Spleen (tissue), 7 donors: ENCODE results near the gene CALM3.

ENCODE experiments used
- CTCF ChIP-seq, 11 experiments: fragments of 200-600 bp in 7 of 11; fragments of 450-650 bp in 4 of 11; sonication (generic) in 4 of 11; IDR thresholded peaks in 8 of 11; conservative IDR thresholded peaks in 3 of 11; 1 replicate in 7 of 11; 2 replicates in 4 of 11; pipeline versions ENCODE4 v1.4.0 to v1.8.0; 2016 to 2021; ENCODE audit warnings: antibody characterized with exemption in 11 of 11, inconsistent platforms in 4 of 11, mild to moderate bottlenecking in 1 of 11
- POLR2A ChIP-seq, 3 donors: fragments of 450-650 bp; IDR thresholded peaks; one replicate each; pipeline ENCODE4 v1.5.1; 2017; ENCODE audit warnings: antibody characterized with exemption in 3 of 3, mild to moderate bottlenecking in 1 of 3
- donor health status: DM: no; HTN: no; CAD: no; lungs with moderate emphysema.
- donor health status: DM: no; HTN: no; CAD: no.
- donor health status: DM: no; HTN: no; CAD: no.

GRCh38 chr19:46613525-46613924, 12.4 kb downstream of the CALM3 start:
- TF ChIP-seq CTCF (IDR thresholded peaks at IDR 0.05 in 8 of 11, conservative IDR thresholded peaks at IDR 0.05 in 3 of 11) = no peak
- no peak for TF ChIP-seq POLR2A (IDR thresholded peaks at IDR 0.05)
